Globus pallidus (tissue), 1 donor: ENCODE data around the gene IL17RA.

Experiments
- DNase-seq: peaks from one replicate; pipeline ENCODE4 v3.0.0-alpha.2; 2015; ENCODE audit warnings: low spot score

IL17RA gene

DNA sequence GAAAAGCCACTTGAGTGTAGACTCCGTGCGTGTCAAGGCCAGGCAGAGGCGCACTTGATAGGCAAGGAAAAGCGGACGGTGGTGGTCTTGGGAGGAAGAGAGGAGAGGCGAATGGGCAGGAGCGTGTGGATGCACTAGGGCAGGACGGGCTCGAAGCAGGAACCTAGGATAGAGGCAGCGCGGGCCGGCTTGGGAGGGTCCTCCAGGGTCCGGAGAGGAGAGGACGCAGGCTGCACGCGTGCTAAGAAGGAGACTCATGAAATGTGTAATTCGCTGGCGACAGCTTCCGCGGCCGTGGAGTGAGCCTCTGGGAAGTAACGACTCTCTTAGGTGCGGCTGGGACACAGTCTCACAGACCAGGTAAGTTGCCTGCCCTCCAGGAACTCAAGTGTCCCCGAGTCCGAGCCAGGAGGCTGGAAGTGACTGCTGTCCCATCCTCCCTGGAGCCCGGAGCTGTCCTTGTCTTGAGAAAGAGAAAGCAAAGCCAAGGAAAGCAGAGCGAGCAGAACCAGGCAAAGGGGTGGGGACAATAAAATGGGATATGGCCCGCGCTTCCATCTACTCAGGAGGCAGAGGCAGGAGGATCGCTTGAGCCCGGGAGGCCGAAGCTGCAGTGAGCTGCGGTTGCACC lies 874 bp upstream of the IL17RA start:
- DNase-seq: no peak

DNA sequence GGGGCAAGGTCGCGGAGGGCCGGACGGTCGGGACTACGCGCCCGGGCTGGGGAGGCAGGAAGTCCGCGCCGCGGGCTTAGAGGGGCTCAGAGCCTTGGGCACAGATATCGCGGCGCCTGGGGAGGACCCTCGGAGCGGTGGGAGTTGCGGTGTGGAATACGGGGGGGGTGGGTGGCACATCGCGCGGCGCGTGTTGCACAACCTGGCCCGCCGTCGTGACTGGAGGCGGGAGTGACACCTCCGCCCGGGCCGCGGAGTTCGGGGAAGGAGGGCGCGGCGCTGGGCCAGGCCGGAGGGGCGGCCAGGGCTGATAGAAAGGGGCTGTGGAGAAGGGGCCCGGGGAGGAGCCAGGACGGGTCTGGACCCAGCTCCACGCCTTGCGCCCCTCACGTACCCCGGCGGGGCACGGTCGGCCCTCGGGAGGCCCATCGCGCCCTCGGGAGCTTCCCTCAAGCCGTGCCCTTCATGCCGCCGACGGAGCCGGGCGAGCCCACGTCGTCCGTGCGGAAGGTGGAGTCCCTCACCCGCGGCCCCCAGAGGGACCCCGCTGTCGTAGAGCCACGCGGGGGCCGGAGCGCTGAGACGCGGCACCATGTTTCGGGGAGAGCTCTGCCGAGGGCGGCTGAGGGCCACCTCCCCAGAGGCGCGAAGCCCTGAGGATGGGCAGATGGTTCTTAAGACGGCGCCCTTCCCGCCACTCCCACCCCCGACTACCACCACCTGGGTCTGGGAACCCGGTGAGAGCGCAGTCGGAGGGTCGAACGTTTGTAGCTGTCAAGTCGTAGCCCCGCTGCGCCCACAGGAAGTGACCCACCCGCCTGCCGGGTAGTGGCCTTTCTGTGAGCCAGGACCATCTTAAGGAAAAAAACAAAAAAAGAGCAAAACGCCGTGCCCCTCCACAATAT lies 729 bp downstream of the IL17RA start:
- DNase-seq: no peak

GRCh38 chr22:17086296-17086695 lies 1.5 kb downstream of the IL17RA start:
- no peak for DNase-seq

- no peak for DNase-seq
Observed at GRCh38 chr22:17086788-17087497, 2.1 kb downstream of the IL17RA start.

GRCh38 chr22:17087498-17088131 lies 2.8 kb downstream of the IL17RA start:
- no peak for DNase-seq

DNA sequence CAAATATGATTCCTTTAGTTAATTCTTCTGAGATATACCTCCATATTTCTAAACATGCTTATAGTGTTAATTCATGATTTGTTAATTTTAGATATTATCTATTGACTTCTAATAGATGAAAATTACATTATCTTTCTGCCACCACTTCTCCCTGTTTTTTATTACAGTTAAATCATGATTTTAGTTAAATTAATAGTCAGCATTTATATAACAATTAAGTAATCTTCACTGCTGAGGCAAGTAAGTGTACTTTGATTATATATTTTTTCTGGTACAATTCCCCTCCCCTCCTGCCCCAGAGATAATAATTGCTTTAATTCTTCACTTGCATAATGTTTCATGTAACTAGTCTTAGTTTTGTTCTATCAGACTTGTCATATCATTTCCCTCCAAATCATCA lies 5.8 kb downstream of the IL17RA start:
- no peak for DNase-seq

GRCh38 chr22:17091851-17092250 lies 7.1 kb downstream of the IL17RA start:
- no peak for DNase-seq

- DNase-seq: no peak
Observed at GRCh38 chr22:17093081-17093480, 8.3 kb downstream of the IL17RA start.

GRCh38 chr22:17095538-17095937 lies 10.7 kb downstream of the IL17RA start:
- no peak for DNase-seq

DNA sequence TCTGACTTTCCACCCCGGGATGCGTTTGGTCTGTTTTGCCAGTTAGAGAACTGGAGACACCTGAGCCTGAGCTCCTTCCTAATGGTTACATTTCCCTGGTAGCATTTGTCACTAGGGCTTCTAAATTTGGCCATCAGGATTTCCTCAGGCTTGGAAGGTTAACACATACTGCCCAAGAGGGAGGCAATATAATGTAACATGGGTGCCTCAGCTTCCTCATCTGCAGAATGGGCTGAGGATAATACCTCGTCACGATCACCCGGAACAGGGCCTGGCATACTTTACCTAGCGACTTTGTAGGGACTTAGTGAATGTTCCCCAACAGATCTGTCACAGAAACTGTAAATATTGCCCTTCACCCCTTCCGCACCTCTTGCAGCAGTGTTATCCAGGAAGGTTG lies 11.3 kb downstream of the IL17RA start:
- DNase-seq: no peak

DNA sequence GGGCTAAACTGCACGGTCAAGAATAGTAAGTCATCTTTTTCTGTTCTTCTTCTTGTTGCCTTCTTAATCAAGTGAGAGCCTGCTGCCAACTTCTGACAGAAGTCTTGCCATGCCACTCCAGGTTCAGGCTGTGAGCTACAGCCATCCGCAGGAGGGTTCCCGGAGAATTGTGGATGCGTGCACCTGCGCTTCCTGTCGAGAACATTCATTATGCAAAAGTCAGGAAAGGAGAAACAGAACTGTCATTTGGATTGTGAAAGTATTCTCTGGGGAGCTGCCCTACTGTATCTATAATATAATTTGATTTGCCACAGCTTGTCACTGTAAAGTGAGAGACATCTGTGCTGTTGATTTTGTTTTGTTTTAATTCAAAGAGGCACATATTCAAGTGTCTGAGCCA lies 12.3 kb downstream of the IL17RA start:
- DNase-seq: no peak

- DNase-seq: no peak
Observed at GRCh38 chr22:17097701-17098100, 12.9 kb downstream of the IL17RA start.

GRCh38 chr22:17098379-17098819 lies 13.6 kb downstream of the IL17RA start:
- peak; percentile 57 for DNase-seq

DNA sequence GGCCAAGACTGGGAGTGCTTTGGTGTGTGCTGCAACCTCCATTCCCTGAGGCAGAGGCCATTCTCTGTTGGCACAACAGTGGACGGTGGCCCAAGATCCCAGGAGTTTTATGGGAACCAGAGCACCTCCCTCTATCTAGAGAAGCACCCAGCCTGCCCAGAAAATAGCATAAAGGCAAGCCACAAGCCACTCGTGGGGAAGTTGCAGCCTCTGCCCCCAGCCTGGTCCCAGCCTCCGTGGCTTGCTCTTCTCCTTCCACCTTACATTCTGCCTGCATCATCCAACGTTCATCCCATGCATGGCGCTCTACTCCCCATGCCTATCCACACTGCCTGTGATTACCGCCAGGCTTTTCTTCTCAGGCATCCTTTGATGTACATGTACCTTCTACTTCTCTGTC lies 15.8 kb downstream of the IL17RA start:
- no peak for DNase-seq

GRCh38 chr22:17101475-17102296 lies 16.9 kb downstream of the IL17RA start:
- no peak for DNase-seq

GRCh38 chr22:17102297-17102667 lies 17.5 kb downstream of the IL17RA start:
- no peak for DNase-seq

- no peak for DNase-seq
Observed at GRCh38 chr22:17103351-17103750, 18.6 kb downstream of the IL17RA start.

GRCh38 chr22:17104336-17104935 lies 19.6 kb downstream of the IL17RA start:
- no peak for DNase-seq

- DNase-seq: no peak
Observed at GRCh38 chr22:17105143-17106129, 20.6 kb downstream of the IL17RA start.
